A673 (cell line): Measurements from ENCODE around the gene FPGT. TPM values are rescaled to one million over a fixed set of nuclear protein-coding genes. Genes with fewer than 3 reads are reported as not detected.

ENCODE experiments used
- BruUV-seq: library from RNA; stranded (reverse); fragments of 400-500 nt; replicated peaks from 2 replicates; lab custom pipeline; 2021; lab: Mats Ljungman, UMichigan
- CTCF ChIA-PET: fragments of 300-600 bp; sonication (Branson Sonifier 250); formaldehyde crosslinking; loops from one replicate; lab custom pipeline; 2022; ENCODE audit warnings: antibody characterized with exemption; lab: Charles Lee
- POLR2A ChIA-PET: fragments of 300-600 bp; sonication (Branson Sonifier 250); formaldehyde crosslinking; loops from one replicate; lab custom pipeline; 2022; ENCODE audit warnings: antibody characterized with exemption; ENCODE audit not compliant: low non-redundant PET; lab: Charles Lee
- DNase-seq: peaks from one replicate; pipeline ENCODE4 v3.0.0-alpha.2; 2015; ENCODE audit warnings: low spot score
- H3K27ac ChIP-seq: fragments of 200-600 bp; sonication (generic); 2 replicates; pipeline ENCODE4 v1.5.1; 2016; ENCODE audit warnings: mixed run types, low read depth, mild to moderate bottlenecking, mixed read lengths, antibody characterized with exemption, low read length; ENCODE audit not compliant: poor library complexity, severe bottlenecking
- H3K27me3 ChIP-seq: fragments of 200-600 bp; sonication (generic); replicated peaks from 2 replicates; pipeline ENCODE4 v1.6.1; 2017; ENCODE audit warnings: mixed run types, low read depth, mild to moderate bottlenecking, mixed read lengths, antibody characterized with exemption, low read length; ENCODE audit not compliant: insufficient read depth, poor library complexity
- H3K36me3 ChIP-seq: fragments of 200-600 bp; sonication (generic); 2 replicates; pipeline ENCODE4 v1.6.1; 2016; ENCODE audit warnings: mixed run types, mild to moderate bottlenecking, mixed read lengths, antibody characterized with exemption, low read length; ENCODE audit not compliant: insufficient read depth, poor library complexity, severe bottlenecking
- H3K4me1 ChIP-seq: fragments of 200-600 bp; sonication (generic); 2 replicates; pipeline ENCODE4 v1.6.1; 2017; ENCODE audit warnings: mixed run types, mild to moderate bottlenecking, mixed read lengths, antibody characterized with exemption, low read length; ENCODE audit not compliant: insufficient read depth, poor library complexity, severe bottlenecking
- H3K4me3 ChIP-seq: fragments of 200-600 bp; sonication (generic); 2 replicates; pipeline ENCODE4 v1.5.1; 2016; ENCODE audit warnings: low read depth, mixed run types, mild to moderate bottlenecking, mixed read lengths, low read length; ENCODE audit not compliant: poor library complexity, severe bottlenecking
- H3K9me3 ChIP-seq: fragments of 200-600 bp; sonication (generic); 2 replicates; pipeline ENCODE4 v1.6.1; 2016; ENCODE audit warnings: mixed run types, low read depth, mild to moderate bottlenecking, mixed read lengths, antibody characterized with exemption, low read length; ENCODE audit not compliant: poor library complexity, severe bottlenecking
- EZH2 ChIP-seq: fragments of 200-600 bp; sonication (generic); IDR thresholded peaks from 2 replicates; pipeline ENCODE4 v1.6.1; 2017; ENCODE audit warnings: borderline replicate concordance, low read depth, mild to moderate bottlenecking, mixed read lengths, antibody characterized with exemption, low read length; ENCODE audit not compliant: poor library complexity, severe bottlenecking
- intact Hi-C: fragments of 100-400 bp; cut with micrococcal nuclease; formaldehyde crosslinking; loops from one replicate; pipeline ENCODE4 v1.10.0; 2022; ENCODE audit not compliant: unreplicated experiment
- total RNA-seq: library from RNA; stranded (reverse); gene quantifications from 2 replicates; pipeline ENCODE4 v1.2.3, GENCODE V29; 2021
- TF ChIP-seq, protein P1 (sequence below): fragments of 300-800, 200-600 bp; sonication (generic); conservative IDR thresholded peaks from 2 replicates; pipeline ENCODE4 v1.5.1; 2017; ENCODE audit warnings: low read depth, mild to moderate bottlenecking, antibody characterized with exemption, low read length, moderate library complexity, mixed read lengths

Gene FPGT
- total RNA-seq, 1 experiment from 2014 or later = 7.4 TPM

DNA sequence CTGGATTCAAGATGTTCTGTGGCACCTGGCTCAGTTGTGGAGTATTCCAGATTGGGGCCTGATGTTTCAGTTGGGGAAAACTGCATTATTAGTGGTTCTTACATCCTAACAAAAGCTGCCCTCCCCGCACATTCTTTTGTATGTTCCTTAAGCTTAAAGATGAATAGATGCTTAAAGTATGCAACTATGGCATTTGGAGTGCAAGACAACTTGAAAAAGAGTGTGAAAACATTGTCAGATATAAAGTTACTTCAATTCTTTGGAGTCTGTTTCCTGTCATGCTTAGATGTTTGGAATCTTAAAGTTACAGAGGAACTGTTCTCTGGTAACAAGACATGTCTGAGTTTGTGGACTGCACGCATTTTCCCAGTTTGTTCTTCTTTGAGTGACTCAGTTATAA, 7.2 kb downstream of the FPGT start:
- intact Hi-C loops = no loop called here
- BruUV-seq = no TSS peak
- ChIA-PET CTCF (no interaction called here), POLR2A (no interaction called here)
- Histone ChIP-seq H3K4me3 (no peak overlapping the region), H3K9me3 (no peaks in the 10 kb centered on the region), H3K27me3 (no peaks in the 10 kb centered on the region), H3K36me3 (no peaks in the 10 kb centered on the region), H3K27ac (no peak overlapping the region), H3K4me1 (no peaks in the 10 kb centered on the region)
- TF ChIP-seq EZH2 = no peak
- TF ChIP-seq, protein P1, sequence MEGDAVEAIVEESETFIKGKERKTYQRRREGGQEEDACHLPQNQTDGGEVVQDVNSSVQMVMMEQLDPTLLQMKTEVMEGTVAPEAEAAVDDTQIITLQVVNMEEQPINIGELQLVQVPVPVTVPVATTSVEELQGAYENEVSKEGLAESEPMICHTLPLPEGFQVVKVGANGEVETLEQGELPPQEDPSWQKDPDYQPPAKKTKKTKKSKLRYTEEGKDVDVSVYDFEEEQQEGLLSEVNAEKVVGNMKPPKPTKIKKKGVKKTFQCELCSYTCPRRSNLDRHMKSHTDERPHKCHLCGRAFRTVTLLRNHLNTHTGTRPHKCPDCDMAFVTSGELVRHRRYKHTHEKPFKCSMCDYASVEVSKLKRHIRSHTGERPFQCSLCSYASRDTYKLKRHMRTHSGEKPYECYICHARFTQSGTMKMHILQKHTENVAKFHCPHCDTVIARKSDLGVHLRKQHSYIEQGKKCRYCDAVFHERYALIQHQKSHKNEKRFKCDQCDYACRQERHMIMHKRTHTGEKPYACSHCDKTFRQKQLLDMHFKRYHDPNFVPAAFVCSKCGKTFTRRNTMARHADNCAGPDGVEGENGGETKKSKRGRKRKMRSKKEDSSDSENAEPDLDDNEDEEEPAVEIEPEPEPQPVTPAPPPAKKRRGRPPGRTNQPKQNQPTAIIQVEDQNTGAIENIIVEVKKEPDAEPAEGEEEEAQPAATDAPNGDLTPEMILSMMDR = no peak
- no peak for DNase-seq

DNA sequence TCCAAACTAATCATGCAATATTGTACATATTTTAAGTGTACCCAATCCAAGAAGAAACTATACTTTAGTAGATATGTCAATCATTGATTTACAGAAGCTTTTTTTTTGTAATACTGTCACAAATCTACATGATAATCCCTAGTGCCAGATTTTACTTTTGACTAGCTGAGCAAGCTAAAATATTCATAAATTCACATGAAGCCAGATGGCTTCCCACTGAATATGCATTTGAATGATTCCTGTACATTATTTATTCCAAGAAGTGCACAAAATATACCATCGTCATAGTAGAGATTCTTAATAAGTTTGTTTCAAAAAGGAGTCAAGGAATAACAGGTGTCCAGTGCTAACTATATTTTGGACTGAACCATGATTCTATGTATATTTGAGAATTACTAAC, 17.2 kb downstream of the FPGT start:
- intact Hi-C loops = no loop called here
- POLR2A ChIA-PET = no interaction called here
- Histone ChIP-seq H3K27ac (no peak overlapping the region), H3K4me1 (peaks cover 5% of the 10 kb centered on the region), H3K9me3 (no peaks in the 10 kb centered on the region), H3K36me3 (no peaks in the 10 kb centered on the region), H3K27me3 (no peaks in the 10 kb centered on the region), H3K4me3 (no peak overlapping the region)
- DNase-seq = no peak
- CTCF ChIA-PET = no interaction called here
- no TSS peak for BruUV-seq
- no peak for TF ChIP-seq EZH2
- TF ChIP-seq, protein P1 = no peak

DNA sequence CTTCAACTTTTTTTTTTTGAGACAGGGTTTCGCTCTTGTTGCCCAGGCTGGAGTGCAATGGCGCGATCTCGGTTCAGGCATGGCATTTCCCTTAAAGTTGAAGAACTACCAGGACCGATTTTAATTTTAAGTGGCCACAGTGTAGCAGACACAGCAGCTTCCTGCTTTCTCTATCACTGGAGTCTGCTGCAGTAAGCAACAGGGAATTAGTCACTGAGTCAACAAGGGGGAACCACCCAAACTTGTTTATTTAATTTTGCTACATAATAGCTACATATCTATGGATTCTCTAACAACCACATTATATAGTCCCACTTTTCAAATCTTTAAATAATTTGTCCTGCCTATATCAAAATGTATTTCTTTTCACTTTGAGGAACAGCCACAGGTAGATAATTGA, 24.7 kb downstream of the FPGT start:
- no peaks in the 10 kb centered on the region for H3K9me3 ChIP-seq
- no TSS peak for BruUV-seq
- H3K4me1 ChIP-seq = no peaks in the 10 kb centered on the region
- no peaks in the 10 kb centered on the region for H3K27me3 ChIP-seq
- CTCF ChIA-PET = no interaction called here
- intact Hi-C loops = no loop called here
- no peak for TF ChIP-seq EZH2
- TF ChIP-seq, protein P1 = no peak
- no peaks in the 10 kb centered on the region for H3K36me3 ChIP-seq
- no peak overlapping the region for H3K4me3 ChIP-seq
- DNase-seq = no peak
- H3K27ac ChIP-seq = no peak overlapping the region
- POLR2A ChIA-PET = no interaction called here
